CD4-positive, alpha-beta T cell treated with Interleukin-4 for 1 hour (primary cell): ENCODE data around the gene MUL1.

Experiments used
- DNase-seq, 2 donors: peaks; one replicate each; pipeline ENCODE4 v3.0.0-alpha.2; 2020 to 2022

Gene MUL1

DNA sequence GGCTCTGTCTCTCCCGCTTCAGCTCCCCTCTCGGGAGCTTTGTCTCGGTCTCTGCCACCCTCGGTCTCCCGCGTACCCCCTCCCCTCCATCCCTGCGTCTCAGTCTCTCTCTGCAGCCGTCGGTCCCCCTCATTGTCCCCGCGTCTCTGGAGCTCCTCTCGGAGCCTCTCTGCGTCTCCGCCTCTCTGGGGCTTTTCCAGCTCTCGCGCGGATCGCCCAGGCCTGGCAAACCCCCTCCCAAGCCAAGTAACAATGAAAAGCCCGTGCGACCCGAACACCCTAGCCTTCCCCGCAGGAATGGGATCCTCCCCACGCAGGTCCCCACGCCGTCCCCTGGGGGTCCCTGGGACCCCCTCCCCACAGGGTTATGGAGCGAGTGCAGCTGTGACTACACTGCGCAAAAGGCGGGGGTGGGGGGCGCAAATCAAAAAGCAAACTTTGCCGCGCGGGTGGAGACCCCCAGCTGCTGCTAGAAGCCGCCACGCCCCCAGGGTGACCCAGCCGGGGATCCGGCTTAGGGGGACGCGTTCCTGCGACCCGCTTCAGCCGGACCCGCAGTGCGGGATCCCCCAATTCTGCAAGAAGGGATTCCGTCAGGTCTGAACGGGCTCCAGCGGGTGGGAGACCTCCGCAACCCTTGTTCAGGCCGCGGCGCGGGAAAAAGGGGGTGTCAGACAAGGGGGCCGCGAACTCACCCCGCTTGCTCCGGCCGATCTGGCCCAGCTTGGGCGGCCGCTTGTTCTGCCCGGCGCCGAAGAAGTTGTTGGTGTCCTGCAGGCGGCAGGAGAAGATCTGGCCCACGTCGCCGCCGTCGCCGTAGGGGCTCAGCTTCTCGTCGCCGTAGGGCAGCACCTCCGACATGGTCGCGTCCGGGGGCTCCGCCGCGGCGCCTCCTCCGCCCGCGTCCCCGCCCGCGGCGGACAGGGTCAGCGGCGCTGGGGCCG, 23.2 kb downstream of the MUL1 start:
- no peak for DNase-seq

DNA sequence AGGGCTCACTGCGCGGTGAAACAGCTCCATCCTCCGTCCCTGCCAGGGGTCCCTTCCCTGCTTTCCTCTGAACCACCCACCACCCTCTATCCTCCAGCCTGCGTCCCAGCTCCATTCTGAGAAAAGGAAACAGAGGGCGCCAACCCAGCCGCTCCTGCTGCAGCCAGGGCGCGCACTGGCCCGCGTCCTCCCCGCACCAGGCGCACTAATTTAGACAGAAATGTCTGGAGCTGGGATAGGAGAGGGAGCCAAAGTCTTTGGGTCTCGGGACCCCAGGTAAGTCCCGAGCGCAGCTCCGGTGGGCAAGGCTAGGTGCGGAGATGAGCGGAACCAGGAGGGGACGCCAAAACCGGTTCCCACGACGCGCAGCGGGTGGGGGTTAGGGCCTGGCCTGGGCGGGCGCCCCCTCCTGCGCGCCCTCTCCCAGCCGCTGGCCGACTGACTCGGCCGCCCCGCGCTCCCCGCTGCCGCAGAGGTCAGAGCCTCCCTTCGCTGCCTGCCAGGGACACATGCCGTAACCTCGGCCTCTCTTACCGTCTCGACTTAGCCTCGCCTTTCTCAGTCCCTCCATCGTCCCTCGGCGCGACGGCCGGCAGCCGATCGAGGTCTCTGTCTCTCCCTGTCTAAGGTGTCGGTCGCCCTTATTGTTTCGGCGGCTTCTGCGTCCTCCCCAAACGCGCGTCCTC, 24.0 kb downstream of the MUL1 start:
- no peak for DNase-seq

DNA sequence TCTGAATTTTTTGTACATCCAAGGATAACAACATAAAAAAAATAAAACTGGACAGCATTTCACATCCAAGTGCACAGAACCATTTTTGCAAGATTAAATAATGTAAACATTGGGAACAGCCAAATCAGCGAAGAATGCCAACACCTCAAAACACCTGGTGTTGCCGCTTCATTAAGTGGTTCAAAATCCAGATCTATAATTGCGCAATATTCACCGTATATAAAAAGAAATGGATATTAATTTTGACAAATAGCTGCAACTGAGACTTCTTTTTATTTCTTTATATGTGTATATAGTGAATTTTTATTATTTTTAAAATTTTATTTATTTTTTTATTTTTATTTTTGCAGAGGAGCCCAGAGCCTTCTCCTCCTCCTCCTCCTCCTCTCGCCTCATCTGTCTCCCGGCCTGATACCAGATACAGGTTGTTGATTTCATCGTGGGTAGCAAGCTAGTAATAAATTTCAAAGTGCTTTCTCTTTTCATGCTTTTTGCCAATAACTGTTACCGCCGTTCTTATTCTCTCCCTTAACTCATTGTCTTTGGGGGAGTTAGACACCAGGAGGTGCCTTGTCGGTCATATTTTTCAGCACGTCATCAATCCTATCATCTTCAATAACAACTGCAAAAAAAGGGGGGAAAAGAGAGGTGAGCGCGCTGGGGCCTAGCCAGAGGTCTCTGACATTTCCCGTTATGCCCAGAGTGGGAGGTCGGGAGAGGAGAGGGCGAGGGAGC, 24.7 kb downstream of the MUL1 start:
- no peak for DNase-seq

DNA sequence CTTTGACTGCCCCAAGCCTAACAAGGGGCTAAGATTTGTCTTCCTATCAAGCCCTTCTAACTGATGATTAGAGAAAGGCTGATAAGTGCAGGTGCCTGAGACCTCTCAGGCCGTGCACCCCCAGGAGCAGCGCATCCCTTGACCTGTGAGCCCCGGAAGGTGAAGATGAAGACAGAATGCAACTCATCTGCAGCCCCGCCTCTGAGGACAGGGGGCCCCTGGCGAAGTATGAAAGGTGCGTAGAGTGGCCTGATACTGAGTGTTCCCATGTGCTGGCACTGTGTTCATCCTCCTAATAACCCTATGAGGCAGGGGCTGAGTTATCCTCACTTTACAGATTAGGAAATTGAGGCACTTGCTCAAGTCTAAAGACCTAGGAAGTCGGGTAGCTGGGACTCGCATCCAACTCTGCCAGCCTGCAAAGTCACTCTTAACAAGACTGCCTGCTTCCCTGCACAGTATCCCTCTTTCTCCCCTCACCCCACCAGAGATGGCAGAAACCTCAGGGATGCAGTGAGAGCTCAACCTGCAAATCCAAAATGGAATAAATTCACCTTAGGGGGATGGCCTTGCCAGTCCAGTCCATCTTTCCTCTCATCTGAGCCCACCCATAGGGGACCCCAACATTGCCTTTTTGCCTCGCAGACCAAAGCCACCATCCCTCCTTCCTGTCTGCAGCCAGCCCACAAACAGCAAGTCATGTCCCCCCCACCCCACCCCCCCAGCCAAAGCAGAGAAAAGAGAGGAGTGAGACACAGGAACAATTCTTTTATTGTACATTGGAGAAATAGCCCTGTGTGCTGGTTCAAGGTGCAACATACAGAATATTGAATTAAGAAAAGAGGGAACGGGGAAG, 26.1 kb downstream of the MUL1 start:
- DNase-seq = no peak

DNA sequence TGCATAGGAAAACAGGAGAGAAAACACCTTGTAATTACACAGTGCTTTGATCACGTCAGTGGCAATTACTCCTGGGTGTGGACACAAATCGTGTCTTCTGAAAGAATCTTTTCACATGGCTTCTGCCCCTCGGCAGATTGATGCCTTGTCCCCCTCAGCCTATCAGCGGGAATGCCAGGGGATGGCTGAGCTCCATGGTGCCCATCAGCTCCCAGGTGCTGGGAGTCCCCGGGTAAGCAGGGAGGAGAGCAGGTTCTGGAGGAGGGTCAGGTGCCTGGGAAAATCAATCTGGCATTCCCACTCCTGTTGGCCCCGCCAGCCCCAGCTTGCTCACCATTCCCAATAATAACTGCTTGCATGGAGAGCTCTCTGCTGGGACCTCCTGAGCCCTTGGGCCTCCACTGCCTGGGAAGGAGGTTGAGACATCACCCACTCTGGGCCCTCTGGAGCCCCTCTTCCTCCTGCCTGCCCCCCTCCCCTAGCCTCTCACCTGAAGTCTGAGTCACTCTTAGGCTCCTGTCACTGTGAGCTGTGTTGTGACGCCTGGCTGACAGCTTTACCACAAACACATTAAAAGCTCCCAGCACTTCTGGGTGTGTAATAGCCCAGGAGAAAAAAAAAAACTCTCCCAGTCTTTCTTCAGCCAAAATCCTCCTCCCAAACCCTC, 26.9 kb downstream of the MUL1 start:
- no peak for DNase-seq

DNA sequence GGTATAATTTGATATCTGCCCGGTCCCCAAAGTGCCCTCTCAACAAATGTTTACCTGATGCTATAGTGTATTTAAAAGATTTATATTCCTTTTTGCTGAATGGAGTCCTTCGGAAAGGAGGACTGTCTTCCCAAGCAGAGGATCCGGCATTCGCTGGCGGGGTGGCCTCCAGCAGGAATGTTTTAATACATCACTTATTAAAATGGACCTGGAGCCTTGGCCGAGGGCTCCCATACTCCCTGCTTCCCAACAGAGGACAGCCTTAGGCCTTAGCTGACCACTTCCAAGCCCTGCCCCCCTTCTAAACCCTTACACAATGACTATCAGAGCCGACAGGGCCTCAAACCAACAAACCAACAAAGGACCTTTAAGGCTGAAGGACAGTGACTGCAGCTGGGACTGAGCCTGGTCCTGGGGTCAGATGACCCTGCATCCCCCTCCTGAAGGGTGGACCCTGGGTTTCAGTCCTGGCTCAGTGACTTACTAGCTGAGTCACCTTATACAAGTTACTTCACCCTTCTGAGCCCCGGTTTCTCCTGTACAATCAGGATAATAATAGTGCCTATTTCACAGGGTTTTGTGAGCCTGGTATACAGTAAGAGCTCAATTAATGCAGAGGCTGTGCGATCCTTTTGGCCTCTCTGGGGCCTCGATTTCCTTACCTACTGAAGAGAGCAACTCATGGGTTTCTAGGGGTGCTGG, 27.6 kb downstream of the MUL1 start:
- no peak for DNase-seq

DNA sequence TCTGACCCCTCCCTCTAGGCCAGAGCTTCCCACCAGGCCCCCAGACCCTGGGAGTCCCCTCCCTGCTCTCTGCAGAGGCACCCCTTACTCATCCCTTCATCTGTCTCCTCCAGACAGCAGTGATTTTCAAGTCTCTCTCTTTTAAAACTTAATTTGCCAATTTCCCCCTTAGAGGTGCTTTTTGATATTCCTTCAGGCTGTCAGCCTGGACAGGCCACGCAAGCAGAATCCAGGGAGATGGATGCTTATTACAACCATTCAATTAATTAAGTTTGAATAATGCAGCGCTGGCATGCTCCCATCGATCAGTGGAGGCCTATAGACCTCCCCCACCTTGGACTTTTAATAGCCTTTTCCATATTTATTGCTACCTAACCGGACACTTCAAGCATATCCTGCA, 28.1 kb downstream of the MUL1 start:
- no peak for DNase-seq

DNA sequence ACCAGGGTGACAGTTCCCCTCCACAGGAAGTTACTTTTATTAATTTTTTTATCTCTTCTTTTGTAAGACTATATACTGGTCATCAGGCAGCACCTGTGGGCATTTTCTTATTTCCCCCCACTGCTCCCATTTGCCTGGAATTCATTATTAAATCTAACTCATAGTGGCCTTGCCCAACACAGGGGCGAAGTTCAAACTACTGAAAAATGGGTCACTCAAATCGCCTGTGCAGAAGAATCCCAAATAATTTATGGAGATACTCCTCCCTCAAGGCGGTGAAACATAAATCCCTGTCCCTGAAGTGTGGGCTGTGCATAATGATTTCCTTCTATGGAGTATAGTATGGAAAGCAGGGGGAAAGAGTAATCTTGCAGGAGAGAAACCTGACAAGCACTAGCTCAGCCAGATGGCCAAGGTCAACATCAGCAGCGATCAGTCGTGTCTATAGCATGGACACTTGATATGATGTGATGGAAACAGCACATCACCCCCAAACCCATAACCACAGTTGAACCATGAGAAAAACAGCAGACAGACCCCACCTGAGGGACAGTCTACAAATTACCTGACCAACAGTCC, 29.8 kb downstream of the MUL1 start:
- no peak for DNase-seq

DNA sequence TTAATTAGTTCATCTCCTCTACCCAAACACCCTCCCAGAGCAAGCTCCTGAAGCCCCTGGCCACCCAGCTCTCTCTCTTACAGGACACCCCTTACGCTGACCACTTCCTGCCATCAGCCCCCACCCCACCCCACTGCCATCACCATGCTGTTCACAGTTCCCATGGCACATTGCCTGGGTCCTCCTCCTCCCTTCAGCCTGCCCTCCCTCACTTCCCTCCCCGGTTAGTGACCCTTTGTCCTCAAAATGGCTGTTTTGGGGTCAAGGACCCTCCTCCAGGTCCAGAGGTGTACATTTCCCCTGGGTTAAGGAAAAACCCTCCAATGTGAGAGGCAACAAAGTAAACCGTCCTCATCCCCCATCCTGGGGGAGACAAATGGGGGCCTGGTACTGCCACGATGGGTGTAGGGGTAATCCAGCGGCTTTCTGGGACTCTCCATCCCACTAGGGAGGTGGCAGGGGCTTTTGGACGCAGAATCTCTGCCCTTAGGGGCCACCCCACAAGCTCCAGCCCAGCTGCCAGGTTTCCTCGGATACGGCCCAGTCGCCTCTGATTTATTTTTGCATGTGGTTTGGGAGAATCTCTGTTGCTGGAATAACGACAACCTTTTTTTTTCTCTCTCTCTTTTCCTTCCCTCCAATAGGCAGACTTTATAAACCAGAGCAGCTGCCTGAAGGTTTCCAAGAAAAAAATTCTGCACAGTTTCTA, 30.4 kb downstream of the MUL1 start:
- no peak for DNase-seq

DNA sequence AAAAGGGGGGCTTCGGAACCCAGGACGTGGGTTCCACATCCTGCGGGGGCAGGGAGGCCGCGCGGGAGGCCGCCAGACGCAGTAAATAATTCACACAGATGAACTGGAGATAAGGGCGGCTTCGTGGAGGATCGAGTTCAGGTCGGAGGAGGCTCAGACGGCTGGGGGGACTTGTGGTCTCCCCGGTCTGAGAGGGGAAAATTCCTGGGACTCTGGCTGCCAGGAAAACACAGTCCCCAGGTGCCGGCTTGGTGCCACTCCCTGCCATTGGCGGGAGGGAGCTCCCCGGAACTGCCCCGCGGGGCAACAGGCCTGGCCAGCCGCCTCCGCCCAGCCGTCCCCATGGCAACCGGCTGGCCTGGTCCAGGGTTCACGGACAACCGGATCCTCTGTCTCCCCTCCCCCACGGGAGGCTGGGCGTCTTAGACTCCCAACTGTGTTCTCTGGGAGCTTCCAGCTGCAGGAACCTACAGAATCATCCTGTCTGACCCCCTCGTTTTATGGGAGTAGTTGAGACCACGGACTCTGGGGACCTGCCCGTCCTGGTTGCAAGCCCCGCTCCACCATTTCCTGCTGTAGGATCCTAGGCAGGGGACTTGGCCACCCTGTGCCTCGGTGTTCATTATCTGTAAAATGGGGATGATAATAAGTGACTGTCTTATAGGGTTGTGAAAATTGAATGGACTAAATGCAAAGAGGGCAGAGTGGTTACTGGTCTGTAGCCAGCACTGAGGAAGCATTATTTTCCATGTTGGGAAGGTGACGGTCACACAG, 31.5 kb downstream of the MUL1 start:
- DNase-seq = no peak

DNA sequence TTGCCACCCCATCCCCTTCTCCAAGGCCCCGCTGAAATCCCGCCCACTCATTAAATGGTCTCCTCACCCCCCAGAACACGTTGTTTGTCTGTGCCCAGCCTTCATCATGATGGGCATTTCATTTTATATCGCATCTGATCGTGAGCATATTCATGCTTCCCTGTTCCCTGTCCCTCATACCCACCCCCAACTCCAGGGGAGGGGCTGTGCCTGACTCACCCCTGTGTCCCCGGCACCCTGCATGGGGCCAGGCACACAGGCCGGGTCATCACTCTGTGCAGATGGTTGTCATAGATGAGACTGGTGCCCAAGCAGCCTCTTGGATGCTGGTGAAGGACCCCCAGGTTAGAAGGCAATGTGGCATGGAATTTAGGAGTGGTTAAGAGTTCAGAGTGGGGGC, 33.0 kb downstream of the MUL1 start:
- no peak for DNase-seq

DNA sequence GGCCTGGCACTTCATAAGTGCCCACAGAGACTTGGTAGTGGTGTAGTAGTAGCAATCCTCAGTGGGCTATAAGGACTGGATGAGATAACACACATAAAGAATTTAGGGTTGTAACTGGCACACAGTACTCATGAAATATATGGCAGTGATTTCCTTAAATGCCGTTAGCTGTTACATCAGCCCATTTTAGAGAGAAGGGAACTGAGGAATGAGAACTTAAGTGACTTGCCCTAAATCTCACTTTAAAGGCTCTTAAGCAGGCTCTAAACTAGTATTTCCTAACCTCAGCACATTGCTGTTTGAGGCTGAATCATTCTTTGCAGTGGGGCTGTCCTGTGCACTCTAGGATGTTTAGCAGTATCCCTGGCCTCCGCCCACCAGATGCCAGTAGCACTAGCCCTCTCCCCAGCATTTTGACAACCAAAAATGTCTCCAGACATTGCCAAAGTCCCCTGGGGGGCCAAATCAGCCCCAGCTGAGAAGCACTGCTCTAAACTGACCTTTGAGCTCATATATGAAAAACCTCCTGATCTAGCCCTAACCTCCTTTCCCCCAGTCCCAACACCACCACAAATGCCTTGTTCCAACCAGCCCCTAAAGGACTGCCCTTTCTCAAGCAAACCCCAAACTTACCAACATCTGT, 33.5 kb downstream of the MUL1 start:
- no peak for DNase-seq

DNA sequence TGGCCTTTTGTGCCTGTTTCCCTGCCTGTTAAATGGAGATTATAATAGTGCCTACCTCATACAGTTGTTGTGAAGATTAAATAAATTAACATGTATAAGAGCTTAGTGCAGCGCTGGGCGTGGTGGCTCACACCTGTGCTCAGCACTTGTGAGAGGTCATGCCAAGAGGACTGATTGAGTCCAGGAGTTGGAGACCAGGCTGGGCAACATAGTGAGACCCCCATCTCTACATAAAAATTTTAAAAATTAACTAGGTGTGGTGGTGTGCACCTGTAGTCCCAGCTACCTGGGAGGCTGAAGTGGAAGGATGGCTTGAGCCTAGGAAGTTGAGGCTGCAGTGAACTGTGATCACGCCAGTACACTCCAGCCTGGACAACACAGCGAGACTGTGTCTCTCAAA, 34.1 kb downstream of the MUL1 start:
- DNase-seq = no peak

DNA sequence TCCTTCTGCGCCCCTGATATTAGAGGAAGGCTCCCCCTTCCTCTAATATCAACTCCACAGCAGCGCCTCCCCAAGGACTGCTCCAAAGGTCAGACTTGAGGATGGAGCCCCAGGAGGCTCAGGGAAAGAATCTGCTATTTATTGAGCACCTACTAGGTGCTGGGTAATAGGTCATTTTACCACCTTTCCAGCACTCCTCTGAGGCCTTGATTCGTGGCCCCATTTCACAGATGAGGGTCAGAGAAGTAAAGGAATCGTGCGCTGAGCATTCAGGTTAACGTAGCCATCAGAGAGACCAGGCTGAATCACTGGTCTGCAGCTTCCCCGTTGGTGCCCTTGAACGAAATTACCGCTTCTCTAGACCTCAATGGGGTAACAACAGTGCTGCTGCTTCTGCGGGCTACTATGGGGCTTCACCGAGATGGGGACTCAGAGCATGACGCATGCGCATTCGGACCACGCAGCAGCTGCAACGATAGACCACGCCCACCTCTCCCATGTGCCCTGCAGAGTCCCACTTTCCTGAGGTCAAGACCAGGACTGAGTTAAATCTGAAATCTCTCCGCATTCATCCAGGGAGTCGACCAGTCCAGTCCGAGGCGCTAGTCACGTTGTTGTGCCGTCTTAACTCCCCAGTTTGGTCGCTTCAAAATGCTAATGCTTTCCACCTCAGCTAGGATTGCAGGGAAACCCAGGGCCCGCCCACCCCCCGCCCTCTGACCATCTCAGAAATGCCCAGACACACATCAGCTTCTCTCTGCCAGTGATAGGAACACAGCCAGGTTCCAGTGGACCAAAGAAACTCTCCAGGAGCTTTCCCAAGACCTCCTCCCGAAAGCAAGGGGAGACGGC, 34.9 kb downstream of the MUL1 start:
- DNase-seq = peak in 1 of 2 donors; percentile 17

DNA sequence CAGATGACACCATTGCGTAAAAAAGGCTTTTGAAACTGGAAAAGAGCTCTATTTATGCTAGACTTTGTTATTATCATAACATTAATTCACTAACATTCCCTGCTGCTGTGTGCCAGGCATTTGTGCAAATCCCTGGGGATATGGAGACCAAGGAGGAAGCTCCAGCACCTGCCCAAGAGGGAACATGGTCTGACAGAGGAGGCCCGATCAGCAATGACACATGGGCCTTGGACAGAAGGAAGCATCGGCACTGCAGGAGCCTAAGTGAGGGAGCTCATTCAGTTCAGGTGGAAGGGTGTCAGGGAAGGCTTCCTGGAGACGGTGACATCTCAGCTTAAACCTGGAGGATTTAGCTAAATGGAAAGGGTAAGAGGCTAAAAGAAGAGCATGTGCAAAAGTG, 35.8 kb downstream of the MUL1 start:
- no peak for DNase-seq

DNA sequence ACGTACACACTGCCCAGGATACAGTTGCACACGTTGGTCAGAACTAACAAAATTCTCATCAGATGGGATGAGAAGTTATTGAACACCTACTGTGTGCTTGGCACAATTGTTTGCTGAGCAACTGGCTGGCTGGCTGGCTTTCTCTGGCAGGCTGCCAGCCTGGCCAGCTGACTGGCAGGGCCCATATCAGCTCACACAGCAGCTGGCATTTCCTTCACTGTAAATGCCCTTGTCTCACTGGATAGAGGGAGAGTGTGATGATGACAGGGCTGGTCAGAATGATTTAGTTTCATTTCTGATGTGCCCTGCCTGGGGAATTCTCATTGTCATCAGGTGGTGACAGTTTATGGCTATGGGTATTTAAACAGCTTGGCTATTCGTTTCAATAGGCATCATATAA, 37.8 kb downstream of the MUL1 start:
- no peak for DNase-seq

DNA sequence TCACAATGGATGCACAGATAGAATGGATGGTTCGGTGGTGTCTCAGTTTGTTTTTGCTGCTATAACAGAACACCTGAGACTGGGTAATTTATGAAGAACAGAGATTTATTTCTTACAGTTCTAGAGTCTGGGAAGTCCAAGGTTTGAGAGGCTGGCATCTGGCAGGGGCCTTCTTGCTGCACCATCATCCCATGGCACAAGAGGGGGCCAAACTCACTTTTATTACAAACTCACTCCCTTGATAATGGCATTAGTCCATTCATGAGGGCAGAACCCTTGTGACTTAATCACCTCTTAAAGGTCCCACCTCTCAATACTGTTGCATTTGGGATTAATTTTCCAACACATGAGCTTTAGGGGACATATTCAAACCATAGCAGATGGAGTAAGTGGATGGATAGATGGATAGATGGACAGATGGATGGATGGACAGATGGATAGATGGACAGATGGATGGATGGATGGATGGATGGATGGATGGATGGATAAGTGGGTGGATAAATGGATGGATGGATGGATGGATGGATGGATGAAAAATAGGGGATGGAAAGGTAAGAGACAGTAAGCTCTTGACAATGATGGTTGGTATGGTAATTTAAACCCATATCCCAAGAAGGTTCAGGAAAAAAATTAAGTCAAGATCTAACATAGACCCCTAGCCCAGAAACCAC, 38.4 kb downstream of the MUL1 start:
- DNase-seq = no peak
